Stimulated activated naive CD8-positive, alpha-beta T cell treated with anti-CD3 and anti-CD28 coated beads, Interleukin-15, amount 100 ng/mL, for 72 hours (primary cell): Measurements from ENCODE around the gene EPHB3.
A peak's percentile ranks its signal among the peaks of the same experiment; 100 is the strongest.

ENCODE experiments used
- ATAC-seq: fragments of 150-1000 bp; cut with Tn5 transposase; 2 replicates; pipeline ENCODE4 v1.10.0; 2021; ENCODE audit warnings: mild to moderate bottlenecking, moderate library complexity
- DNase-seq, 2 donors: peaks; one replicate each; pipeline ENCODE4 v3.0.0; 2021 to 2022
- H3K27ac Mint-ChIP-seq, 2 donors: one replicate each; pipeline ENCODE4 v1.8.0; 2022; ENCODE audit warnings: mild to moderate bottlenecking in 2 of 2, mixed read lengths in 2 of 2, moderate library complexity in 2 of 2
- H3K27me3 Mint-ChIP-seq: one replicate; pipeline ENCODE4 v1.8.0; 2022; ENCODE audit warnings: mixed read lengths
- H3K4me1 Mint-ChIP-seq: one replicate; pipeline ENCODE4 v1.8.0; 2022; ENCODE audit warnings: mild to moderate bottlenecking, mixed read lengths
- H3K4me3 Mint-ChIP-seq, 2 donors: one replicate each; pipeline ENCODE4 v1.8.0; 2022; ENCODE audit warnings: mild to moderate bottlenecking in 2 of 2, mixed read lengths in 2 of 2, moderate library complexity in 1 of 2
- H3K9me3 Mint-ChIP-seq, 2 donors: one replicate each; pipeline ENCODE4 v1.8.0; 2022; ENCODE audit warnings: mixed read lengths in 2 of 2

EPHB3 gene

DNA sequence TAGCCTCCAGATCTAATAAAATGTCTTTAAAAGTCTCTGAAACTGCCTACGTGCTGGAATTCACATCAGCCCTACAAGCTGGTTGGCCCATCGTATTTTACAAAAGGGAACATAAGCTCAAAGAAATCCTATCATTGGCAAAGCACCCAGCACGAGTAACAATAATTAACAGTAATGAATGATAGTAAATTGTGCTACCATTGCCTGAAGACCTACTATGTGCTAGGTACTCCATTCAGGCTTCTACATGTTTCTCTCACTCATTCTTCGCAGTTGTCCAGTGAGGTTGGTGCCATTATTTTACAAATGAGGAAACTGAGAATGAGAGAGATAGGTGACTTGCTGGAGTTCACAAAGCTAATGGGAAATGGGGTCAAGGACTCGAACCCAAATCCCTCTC is 7.1 kb upstream of the EPHB3 start:
- no peaks in the 10 kb centered on the region for H3K9me3 Mint-ChIP-seq
- no peak overlapping the region for H3K27ac Mint-ChIP-seq
- H3K4me3 Mint-ChIP-seq, result no peak overlapping the region
- H3K4me1 Mint-ChIP-seq, result peaks cover 23% of the 10 kb centered on the region
- no peak for ATAC-seq
- H3K27me3 Mint-ChIP-seq, result peaks cover 49% of the 10 kb centered on the region
- DNase-seq, result no peak

DNA sequence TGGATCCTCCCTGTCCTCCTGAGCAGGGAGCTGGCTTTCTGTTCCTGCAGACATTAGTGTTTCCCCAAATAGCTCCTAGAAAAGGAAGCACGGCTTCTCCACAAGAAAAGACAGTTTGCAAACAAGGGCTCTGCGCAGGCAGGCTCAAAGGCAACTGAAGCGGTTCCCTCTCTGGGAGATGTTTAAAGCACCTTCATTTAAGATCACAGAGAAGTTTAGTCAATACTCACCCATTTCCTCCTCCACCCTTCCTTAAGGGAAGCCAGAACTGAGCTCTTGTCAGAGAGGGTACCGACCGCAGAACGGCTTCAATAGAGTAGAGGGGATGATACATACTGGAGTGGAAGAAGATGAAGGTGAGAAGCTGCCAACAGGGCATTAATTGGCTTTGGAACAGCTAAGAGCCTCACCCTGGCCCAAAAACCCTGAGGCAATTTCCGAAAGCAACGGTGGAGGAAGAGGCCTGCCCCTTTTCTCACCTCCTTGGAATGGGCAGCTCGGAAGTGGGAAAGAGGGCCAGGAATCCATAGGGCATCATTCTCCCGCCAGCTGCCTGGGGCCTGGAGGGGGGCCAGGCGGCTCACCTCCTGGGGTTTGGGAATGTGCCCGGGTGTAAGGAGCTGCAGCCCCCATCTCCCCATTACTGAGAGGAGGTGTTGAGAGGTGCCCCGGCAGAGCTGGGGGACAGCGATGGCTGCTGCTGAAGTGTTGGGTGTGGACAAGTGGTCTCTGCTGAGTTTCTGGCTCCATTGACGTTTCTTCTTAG is 4.8 kb upstream of the EPHB3 start:
- peaks cover 38% of the 10 kb centered on the region for H3K4me1 Mint-ChIP-seq
- DNase-seq, result no peak
- H3K9me3 Mint-ChIP-seq, result no peaks in the 10 kb centered on the region
- no peak overlapping the region for H3K4me3 Mint-ChIP-seq
- no peak for ATAC-seq
- no peak overlapping the region for H3K27ac Mint-ChIP-seq
- H3K27me3 Mint-ChIP-seq, result peaks cover 35% of the 10 kb centered on the region

DNA sequence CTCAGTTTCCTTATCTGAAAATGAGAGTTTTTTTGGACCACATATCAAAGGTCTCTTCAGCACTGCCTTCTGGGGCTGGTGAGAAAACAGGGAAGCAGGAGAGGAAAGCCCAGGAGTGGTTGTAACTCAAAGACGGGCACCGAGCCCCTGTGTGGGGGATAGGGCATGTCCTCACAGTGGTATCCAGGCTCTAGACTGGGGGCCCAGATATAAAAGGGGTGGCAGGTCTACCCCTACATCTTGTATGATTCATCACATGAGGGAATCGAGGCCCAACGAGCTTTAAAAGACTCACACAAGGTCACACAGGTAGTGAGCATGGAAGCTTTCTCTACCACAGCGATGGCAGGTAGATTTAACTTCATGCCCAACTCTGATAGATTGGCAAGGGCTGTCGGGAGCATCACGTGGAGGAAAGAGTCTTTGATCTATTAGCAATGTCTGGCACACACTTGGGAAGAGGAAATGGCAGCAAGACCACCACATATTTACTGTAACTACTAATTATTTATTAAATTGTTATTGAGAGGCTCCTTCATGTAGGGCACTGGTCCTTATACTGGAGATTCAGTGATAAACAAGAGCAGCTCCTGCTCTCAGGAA is 4.1 kb upstream of the EPHB3 start:
- peaks cover 28% of the 10 kb centered on the region for H3K27me3 Mint-ChIP-seq
- no peaks in the 10 kb centered on the region for H3K9me3 Mint-ChIP-seq
- no peak overlapping the region for H3K27ac Mint-ChIP-seq
- no peak for DNase-seq
- ATAC-seq, result no peak
- peaks cover 38% of the 10 kb centered on the region for H3K4me1 Mint-ChIP-seq
- H3K4me3 Mint-ChIP-seq, result no peak overlapping the region

DNA sequence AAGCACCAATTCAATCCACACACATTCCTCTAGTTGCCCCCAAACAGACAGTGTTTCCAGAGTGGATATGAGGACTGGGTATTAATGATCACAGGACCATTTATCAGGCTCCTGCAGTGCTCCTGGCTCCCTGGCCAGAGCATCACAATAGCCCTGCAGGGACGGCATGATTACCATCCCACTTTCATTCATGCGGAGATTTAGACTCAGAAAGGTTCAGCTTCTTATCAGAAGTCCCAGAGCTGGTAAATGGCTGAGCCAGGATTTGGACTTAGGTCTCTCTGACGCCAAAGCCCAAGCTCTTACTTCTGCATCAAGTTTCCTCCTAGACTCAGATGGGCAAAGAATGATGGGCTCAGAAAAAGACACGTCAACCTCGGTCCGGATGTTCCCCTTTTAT is 2.9 kb upstream of the EPHB3 start:
- ATAC-seq (no peak), DNase-seq (no peak)
- Mint-ChIP-seq H3K4me3 (no peak overlapping the region), H3K9me3 (no peaks in the 10 kb centered on the region), H3K4me1 (peaks cover 38% of the 10 kb centered on the region), H3K27me3 (peaks cover 37% of the 10 kb centered on the region), H3K27ac (no peak overlapping the region)

DNA sequence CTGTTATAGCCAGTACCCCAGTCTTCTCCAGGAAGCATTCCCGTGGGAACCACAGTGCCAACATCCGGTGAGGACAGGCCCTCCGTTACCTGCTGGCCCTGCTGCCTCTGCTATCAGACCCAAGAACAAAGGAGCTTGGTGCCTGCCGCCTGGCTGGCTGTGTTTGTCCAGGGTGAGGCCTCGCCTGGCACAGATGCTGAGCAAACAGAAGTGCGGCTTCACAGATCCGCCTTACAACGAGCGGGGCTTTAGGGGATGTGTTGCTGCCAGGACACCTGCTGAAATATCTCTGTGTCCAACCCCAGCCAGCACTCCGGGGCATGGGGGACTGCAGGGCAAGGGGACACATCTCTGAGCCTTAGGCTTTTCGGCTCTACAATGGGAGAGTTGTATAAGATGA is 2.2 kb upstream of the EPHB3 start:
- Mint-ChIP-seq H3K9me3 (no peaks in the 10 kb centered on the region), H3K27me3 (peaks cover 43% of the 10 kb centered on the region), H3K27ac (no peak overlapping the region), H3K4me3 (no peak overlapping the region), H3K4me1 (peaks cover 38% of the 10 kb centered on the region)
- no peak for DNase-seq
- no peak for ATAC-seq

DNA sequence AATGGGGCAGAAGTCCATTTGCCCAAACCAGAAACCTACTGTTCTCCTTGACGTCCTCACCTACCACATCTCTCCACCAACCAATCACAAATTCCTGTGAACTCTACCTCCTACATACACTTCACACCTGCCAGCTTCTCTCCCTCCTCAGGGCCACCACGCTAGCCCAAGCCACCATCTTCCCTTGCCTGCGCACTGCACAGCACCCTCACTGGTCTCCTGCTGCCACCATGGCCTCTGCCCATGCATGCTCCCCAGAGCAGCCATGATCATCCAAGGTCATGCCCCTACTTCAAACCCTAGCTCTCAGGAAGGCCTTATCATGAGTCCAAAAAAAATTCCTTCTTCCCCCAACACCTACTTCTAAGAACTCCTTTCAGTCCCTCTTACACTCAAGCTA is 1.1 kb upstream of the EPHB3 start:
- Mint-ChIP-seq H3K4me1 (peaks cover 38% of the 10 kb centered on the region), H3K27me3 (peaks cover 52% of the 10 kb centered on the region), H3K27ac (peak overlapping the region; percentile 10 to 66), H3K4me3 (peak overlapping the region; percentile 70 to 74), H3K9me3 (no peaks in the 10 kb centered on the region)
- DNase-seq (no peak), ATAC-seq (no peak)

DNA sequence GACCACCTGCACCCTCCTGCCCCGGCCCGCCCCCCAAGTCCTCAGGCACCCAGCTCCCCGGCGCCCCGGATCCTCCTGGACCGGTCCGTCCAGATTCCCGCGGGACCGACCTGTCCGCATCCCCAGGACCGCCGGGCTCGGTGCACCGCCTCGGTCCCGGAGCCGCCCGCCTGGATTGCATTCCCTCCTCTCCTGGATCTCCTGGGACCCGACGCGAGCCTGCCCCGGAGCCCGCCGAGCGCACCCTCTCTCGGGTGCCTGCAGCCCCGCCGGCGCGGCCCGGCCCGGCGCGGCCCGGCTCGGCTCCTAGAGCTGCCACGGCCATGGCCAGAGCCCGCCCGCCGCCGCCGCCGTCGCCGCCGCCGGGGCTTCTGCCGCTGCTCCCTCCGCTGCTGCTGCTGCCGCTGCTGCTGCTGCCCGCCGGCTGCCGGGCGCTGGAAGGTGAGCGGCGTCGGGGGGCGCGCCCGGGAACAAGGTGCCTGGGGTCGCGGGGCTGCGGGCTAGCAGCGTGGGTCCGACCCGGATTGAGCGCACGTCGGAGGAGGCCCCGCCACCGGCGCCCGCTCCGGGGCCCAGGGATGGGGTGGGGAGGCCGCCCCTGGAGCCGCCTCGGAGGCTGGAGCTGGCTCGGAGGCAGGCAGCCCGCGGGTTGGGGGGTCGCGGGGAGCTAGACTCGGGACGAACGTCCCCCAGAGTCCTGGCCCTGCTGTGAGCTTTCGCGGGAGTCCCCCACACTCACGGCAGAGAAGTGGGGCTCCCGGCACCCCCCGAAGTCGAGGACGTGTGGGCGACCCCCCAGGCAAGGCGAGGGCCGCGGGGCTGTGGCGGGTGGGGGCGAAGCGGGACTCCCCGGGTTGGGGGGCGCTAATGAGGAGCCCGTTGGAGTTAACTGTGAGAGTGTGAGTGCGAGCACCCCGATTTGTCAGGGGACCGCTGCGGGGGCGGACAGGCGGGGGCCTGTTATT is 610 bp downstream of the EPHB3 start:
- Mint-ChIP-seq H3K9me3 (no peaks in the 10 kb centered on the region), H3K4me3 (peak overlapping the region; percentile 70 to 74), H3K27ac (no peak overlapping the region), H3K4me1 (peaks cover 21% of the 10 kb centered on the region), H3K27me3 (peaks cover 42% of the 10 kb centered on the region)
- DNase-seq, result peak in 1 of 2 donors; percentile 37
- peak; percentile 8 for ATAC-seq

DNA sequence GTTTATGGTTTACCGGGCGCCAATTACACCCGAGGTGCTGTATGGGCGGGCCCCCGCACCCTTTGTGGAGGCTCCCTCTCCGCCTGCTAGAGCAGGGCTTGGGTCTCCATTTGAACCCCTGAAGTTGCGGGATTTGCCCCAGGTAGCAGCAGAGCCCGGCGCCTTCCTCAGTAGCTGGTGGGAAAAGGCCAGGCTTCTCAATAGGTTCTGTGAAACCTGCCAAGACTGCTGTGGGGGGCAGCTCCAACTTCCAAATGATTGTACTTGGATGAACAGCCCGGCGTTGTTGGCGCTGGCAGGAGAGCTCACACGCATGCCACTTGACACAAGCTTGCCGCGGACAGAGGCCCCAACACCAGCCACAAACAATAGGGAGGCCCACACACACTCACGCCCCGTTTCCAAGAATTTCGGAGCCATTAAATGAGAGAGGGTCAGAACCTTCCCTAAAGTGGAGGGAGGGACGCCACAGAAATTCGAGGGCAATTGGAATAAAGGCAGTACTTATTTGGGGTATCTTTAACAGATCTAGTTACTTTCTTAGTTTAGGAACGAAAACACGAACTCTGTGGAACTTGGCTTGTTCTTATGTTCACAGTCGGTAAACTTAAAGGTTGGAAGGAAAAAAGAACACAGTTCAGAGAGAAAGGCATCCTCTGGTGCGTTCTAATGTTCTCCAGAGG is 1.4 kb downstream of the EPHB3 start:
- H3K27me3 Mint-ChIP-seq, result peaks cover 42% of the 10 kb centered on the region
- peaks cover 16% of the 10 kb centered on the region for H3K4me1 Mint-ChIP-seq
- no peak for DNase-seq
- H3K4me3 Mint-ChIP-seq, result no peak overlapping the region
- no peak overlapping the region for H3K27ac Mint-ChIP-seq
- no peak for ATAC-seq
- no peaks in the 10 kb centered on the region for H3K9me3 Mint-ChIP-seq

DNA sequence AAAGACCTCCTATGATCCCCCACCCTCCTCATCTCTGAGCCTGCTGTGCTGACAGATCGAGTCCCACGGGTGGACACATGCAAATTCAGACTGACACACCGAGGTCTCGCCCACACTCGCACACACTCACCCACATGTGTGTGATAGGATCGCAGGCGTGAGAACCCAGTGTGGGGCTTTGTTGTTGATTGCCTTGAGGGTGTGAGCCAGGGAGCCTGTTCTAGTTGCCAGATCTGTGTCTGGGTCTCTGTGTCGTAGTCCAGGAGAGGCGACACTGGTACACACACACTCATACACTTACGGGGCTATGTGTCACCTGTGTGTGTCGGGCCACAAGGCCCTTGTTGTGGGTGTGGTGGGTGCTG is 2.0 kb downstream of the EPHB3 start:
- ATAC-seq (no peak), DNase-seq (no peak)
- peaks cover 21% of the 10 kb centered on the region for H3K4me1 Mint-ChIP-seq
- H3K9me3 Mint-ChIP-seq, result no peaks in the 10 kb centered on the region
- no peak overlapping the region for H3K27ac Mint-ChIP-seq
- H3K27me3 Mint-ChIP-seq, result peaks cover 42% of the 10 kb centered on the region
- no peak overlapping the region for H3K4me3 Mint-ChIP-seq

DNA sequence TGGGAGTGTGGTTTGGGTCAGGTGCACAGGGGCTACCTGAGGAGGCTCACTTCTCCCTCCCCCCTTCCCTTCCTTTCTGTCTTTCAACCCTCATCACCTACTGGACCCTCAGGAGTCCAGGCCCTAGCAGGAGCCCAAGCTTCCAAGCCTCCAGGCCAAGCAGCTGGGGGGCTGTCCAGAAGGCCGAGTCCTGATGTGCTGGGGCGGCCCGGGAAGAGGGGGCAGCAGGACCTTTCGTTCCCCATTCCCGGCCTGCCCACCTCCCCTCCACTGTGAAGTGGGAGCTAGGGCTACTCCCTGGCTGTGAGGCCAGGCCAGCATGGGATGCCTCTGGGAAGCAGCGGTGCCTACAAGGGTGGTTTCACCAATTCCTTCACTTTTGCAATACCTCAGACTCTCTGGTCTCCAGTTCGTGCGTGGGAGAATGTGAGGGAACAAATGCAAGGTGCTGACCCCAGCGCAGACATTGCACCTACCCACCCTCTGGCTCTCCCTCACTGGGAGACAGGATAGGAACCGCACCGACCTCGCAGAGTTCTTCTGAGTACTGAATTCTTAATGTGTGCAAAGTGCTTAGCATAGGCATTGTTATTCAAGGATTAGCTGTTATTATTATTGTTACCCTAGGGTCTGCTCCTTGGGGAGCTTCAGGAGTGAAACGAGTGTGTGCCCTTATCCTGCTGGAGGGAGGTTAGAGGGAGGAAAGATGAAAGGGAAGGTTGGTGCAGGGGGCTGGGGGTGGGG is 2.5 kb downstream of the EPHB3 start:
- Mint-ChIP-seq H3K4me1 (peaks cover 23% of the 10 kb centered on the region), H3K27ac (no peak overlapping the region), H3K4me3 (no peak overlapping the region), H3K9me3 (no peaks in the 10 kb centered on the region), H3K27me3 (peaks cover 46% of the 10 kb centered on the region)
- DNase-seq (no peak), ATAC-seq (no peak)

DNA sequence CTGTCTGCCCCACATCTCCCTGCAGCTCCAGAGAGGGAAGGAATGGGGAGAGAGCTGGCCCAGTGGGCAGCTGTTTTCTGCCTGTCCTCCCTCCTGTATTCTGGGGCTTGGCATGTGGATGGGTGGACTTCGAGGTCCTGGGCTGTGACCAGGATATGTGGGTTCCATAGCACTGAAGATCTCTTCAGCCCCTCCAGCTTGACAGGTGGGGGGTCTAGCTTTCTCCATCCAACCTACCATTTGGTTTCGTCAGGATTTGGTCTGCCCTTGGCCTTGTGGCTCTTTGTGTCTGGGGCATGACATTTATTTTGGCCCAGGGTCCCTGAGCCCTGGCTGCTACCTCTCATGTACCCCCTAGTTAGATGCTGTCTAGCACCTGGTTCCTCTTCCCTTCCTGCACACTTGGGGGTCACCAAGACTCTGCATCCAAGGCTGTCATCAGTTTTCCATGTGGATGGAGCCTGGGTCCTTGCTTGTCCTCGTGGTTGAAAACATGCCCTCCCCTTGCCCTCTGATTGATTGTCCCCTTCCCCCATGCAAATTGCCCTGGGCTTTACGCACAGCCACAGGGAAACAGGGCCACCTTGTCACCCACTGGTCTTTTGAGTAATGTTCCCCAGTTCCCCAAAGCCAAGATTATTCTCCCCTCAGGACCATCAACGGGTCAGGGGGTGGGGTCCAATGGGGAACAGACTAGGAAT is 3.2 kb downstream of the EPHB3 start:
- no peaks in the 10 kb centered on the region for H3K9me3 Mint-ChIP-seq

DNA sequence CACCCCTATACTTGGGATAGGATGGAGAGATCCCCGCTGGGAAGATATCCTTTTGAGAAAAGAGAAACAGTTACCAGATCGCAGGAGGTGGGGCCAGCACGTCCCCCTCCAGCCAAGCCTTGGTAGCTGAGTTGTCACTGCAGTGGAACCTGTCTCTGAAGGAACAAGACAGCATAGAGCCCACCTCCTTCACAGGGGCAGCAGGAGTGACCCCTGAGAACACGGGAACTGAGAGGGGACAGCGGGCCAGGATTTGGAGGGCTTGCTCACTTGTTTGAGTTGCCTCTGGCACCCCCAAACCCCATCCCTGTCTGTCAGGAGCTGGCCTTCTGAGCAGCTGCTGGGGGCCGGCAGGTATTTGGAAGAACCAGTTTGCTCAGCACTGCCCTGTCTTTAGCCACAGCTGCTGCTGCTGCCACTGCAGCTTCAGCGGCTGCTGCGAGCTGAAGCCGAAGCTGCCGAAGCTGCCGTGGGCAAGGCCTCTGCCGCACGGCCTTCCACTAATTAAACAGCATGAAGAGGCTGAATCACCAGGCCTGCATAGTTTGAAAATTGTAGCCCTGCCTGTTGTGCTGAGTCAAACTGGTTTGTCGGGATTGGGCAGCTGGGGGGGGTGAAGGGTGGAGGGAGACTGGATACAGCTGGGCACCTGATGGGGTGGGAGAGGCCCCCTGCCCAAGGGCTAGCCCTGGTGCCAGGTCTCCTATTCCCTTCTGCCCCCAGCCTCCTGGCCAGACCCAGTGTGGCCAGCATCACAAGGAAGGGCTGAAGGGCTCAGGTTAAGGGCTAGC is 4.0 kb downstream of the EPHB3 start:
- Mint-ChIP-seq H3K4me1 (peaks cover 25% of the 10 kb centered on the region), H3K27ac (no peak overlapping the region), H3K27me3 (peaks cover 61% of the 10 kb centered on the region), H3K9me3 (no peaks in the 10 kb centered on the region), H3K4me3 (no peak overlapping the region)
- DNase-seq (no peak), ATAC-seq (no peak)

More for the DNA sequence above, 3.2 kb downstream of the EPHB3 start:
- Mint-ChIP-seq H3K4me1 (peaks cover 29% of the 10 kb centered on the region), H3K27me3 (peaks cover 53% of the 10 kb centered on the region), H3K4me3 (no peak overlapping the region), H3K27ac (no peak overlapping the region)
- ATAC-seq (no peak), DNase-seq (no peak)

DNA sequence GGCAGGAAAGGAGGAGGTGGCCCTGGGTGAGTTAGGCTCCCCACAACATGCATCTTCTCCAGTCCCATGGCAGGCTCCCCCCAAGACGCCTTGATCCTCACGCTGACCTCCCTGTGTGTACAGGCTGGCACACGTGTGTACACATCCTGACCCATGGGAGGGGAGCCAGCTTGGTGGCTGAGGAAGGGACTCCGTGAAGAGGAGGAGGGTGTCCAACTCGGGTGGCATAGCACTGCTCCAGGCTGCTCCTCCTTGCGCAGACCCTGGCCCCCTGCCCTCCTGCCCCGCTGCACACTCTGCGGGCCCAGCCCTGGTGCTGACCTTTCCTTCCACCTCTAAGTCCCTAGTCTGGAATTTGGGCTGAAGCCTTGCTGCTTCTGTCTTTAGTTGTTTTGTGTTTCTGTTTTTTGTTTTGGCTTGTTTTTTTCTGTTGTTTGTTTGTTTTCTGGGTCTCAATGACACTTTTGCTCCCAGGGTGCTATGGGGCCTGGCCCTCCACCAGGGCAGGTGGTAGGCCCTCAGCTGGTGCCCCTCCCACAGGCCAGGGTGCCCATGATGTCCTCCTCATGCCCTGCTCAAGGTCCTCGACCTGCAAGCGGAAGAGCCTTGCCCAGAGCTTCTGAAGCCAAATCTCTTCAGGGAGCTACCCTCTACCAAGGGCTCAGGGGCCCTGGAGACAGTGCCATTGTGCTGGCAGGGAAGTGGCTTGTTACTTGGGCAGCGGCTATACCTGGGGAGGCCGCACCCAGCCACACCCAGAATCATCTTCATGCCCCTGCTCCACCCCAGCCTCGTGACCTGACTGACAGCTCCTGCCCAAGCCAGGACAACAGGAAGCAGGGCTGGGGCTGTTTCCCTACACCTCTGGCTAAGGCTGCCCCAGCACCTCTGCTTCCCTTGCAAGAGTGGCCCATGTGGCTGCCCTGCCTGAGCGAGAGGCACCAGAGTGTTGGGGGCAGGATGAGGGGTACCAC is 5.1 kb downstream of the EPHB3 start:
- no peak overlapping the region for H3K4me3 Mint-ChIP-seq
- no peak overlapping the region for H3K27ac Mint-ChIP-seq
- DNase-seq (no peak), ATAC-seq (no peak)
- H3K9me3 Mint-ChIP-seq, result no peaks in the 10 kb centered on the region
- peaks cover 72% of the 10 kb centered on the region for H3K27me3 Mint-ChIP-seq
- H3K4me1 Mint-ChIP-seq, result peaks cover 14% of the 10 kb centered on the region
